ENCODE results near the gene SYT11. TPM values are rescaled to one million over a fixed set of nuclear protein-coding genes. Genes with fewer than 3 reads are reported as not detected.
A peak's percentile ranks its signal among the peaks of the same experiment; 100 is the strongest.
"Not testable (repeated sequence)": the region's sequence is repeated elsewhere in the genome, so short reads cannot be mapped to it uniquely, and the experiment has no call there.

Gene SYT11
- total RNA-seq, 2 experiments from 2014 or later, result 8.7 to 9.2 TPM

- no peak for ATAC-seq
- Mint-ChIP-seq H3K27ac (no peak overlapping the region), H3K4me1 (ENCODE audit: low read depth) (peaks cover 6% of the 10 kb centered on the region), H3K36me3 (ENCODE audit: low read depth) (peaks cover 12% of the 10 kb centered on the region), H3K4me3 (no peak overlapping the region), H3K9me3 (no peaks in the 10 kb centered on the region), H3K27me3 (no peaks in the 10 kb centered on the region)
- POLR2A ChIA-PET, result interaction anchor here (0.8 kb wide), 1 partner anchor 158 kb away, joined by 3 read pairs; no protein-coding TSS in a partner anchor
- TF ChIP-seq CTCF (IDR thresholded peaks at IDR 0.05), result no peak
- no peak for DNase-seq
- CTCF ChIA-PET, result no interaction called here
- intact Hi-C loops (cut with micrococcal nuclease), result no loop called here
Observed at GRCh38 chr1:155831279-155831976, 27.9 kb upstream of the SYT11 start.

GRCh38 chr1:155833665-155834295, 25.6 kb upstream of the SYT11 start:
- peaks cover 17% of the 10 kb centered on the region for H3K4me1 Mint-ChIP-seq (ENCODE audit: low read depth)
- no peak for ATAC-seq
- no peak for TF ChIP-seq CTCF (IDR thresholded peaks at IDR 0.05)
- peaks cover 15% of the 10 kb centered on the region for H3K36me3 Mint-ChIP-seq (ENCODE audit: low read depth)
- H3K27me3 Mint-ChIP-seq, result no peaks in the 10 kb centered on the region
- peak overlapping the region; percentile 17 for H3K27ac Mint-ChIP-seq
- no peak for DNase-seq
- intact Hi-C loops (cut with micrococcal nuclease), result no loop called here
- ChIA-PET CTCF (interaction anchor here (0.9 kb wide), 1 partner anchor 26 kb away, joined by 3 read pairs; the partner anchor contains the start of gene SYT11), POLR2A (interaction anchor here (0.7 kb wide), 1 partner anchor 36 kb away, joined by 5 read pairs; no protein-coding TSS in a partner anchor)
- H3K9me3 Mint-ChIP-seq, result no peaks in the 10 kb centered on the region
- no peak overlapping the region for H3K4me3 Mint-ChIP-seq

- H3K36me3 Mint-ChIP-seq (ENCODE audit: low read depth), result peaks cover 16% of the 10 kb centered on the region
- H3K4me3 Mint-ChIP-seq, result no peak overlapping the region
- peak overlapping the region; percentile 17 for H3K27ac Mint-ChIP-seq
- CTCF ChIA-PET, result interaction anchor here (0.9 kb wide), 1 partner anchor 25 kb away, joined by 3 read pairs; the partner anchor contains the start of gene SYT11
- no peaks in the 10 kb centered on the region for H3K27me3 Mint-ChIP-seq
- ATAC-seq (no peak), DNase-seq (no peak)
- no peak for TF ChIP-seq CTCF (IDR thresholded peaks at IDR 0.05)
- H3K4me1 Mint-ChIP-seq (ENCODE audit: low read depth), result peaks cover 17% of the 10 kb centered on the region
- H3K9me3 Mint-ChIP-seq, result no peaks in the 10 kb centered on the region
- POLR2A ChIA-PET, result interaction anchor here (0.7 kb wide), 1 partner anchor 36 kb away, joined by 5 read pairs; no protein-coding TSS in a partner anchor
- intact Hi-C loops (cut with micrococcal nuclease), result no loop called here
Observed at GRCh38 chr1:155834296-155834926, 25.0 kb upstream of the SYT11 start.

GRCh38 chr1:155834927-155835399, 24.4 kb upstream of the SYT11 start:
- DNase-seq; POLR2A ChIA-PET; H3K4me3 Mint-ChIP-seq; ATAC-seq; intact Hi-C loops (cut with micrococcal nuclease); H3K27ac Mint-ChIP-seq; H3K9me3 Mint-ChIP-seq; H3K27me3 Mint-ChIP-seq: not testable (repeated sequence)
- H3K4me1 Mint-ChIP-seq (ENCODE audit: low read depth), result peaks cover 17% of the 10 kb centered on the region
- peaks cover 16% of the 10 kb centered on the region for H3K36me3 Mint-ChIP-seq (ENCODE audit: low read depth)
- CTCF ChIA-PET, result interaction anchor here (0.9 kb wide), 1 partner anchor 25 kb away, joined by 3 read pairs; the partner anchor contains the start of gene SYT11

GRCh38 chr1:155835548-155835947, 23.8 kb upstream of the SYT11 start:
- ATAC-seq, result no peak
- H3K4me3 Mint-ChIP-seq, result no peak overlapping the region
- no peaks in the 10 kb centered on the region for H3K27me3 Mint-ChIP-seq
- H3K4me1 Mint-ChIP-seq (ENCODE audit: low read depth), result peaks cover 17% of the 10 kb centered on the region
- DNase-seq, result no peak
- no peaks in the 10 kb centered on the region for H3K9me3 Mint-ChIP-seq
- ChIA-PET POLR2A (no interaction called here), CTCF (no interaction called here)
- intact Hi-C loops (cut with micrococcal nuclease), result no loop called here
- peaks cover 18% of the 10 kb centered on the region for H3K36me3 Mint-ChIP-seq (ENCODE audit: low read depth)
- TF ChIP-seq CTCF (IDR thresholded peaks at IDR 0.05), result no peak
- H3K27ac Mint-ChIP-seq, result no peak overlapping the region

All from activated CD8-positive, alpha-beta T cell treated with anti-CD3 and anti-CD28 coated beads for 36 hours (primary cell).